SK-N-SH (cell line): ENCODE data around the gene ATP5MG. TPM values are rescaled to one million over a fixed set of nuclear protein-coding genes. Genes with fewer than 3 reads are reported as not detected.

Experiments
- CTCF ChIA-PET: fragments of 300-600, 350-600 bp; formaldehyde crosslinking; extraction: SDS; loops from one replicate; lab custom pipeline; 2021; lab: Yijun Ruan, JAX
- POLR2A ChIA-PET: fragments of 350-600 bp; sonication (Branson Sonifier 250); formaldehyde crosslinking; extraction: SDS; loops from one replicate; lab custom pipeline; 2020; ENCODE audit warnings: antibody characterized with exemption, inconsistent platforms; lab: Yijun Ruan, JAX
- DNase-seq: peaks from one replicate; pipeline ENCODE4 v3.0.0; 2012
- H2AFZ ChIP-seq: fragments of 200-600 bp; sonication (generic); 2 replicates; pipeline ENCODE4 v1.8.1; 2016; ENCODE audit warnings: antibody characterized with exemption, mild to moderate bottlenecking, low read depth
- H3F3A ChIP-seq: fragments of 200-600 bp; sonication (generic); replicated peaks from 2 replicates; pipeline ENCODE3; 2016; ENCODE audit warnings: antibody characterized with exemption, mild to moderate bottlenecking; ENCODE audit not compliant: insufficient read depth
- H3K27ac ChIP-seq, 2 experiments: fragments of 200-500 bp in 1 of 2; fragments of 200-600 bp in 1 of 2; sonication (Bioruptor generic) in 1 of 2; sonication (generic), shearing (Covaris generic) in 1 of 2; 2 replicates each; pipeline versions ENCODE4 v1.5.1 to v1.6.1; 2014 to 2016; ENCODE audit warnings: low read depth in 2 of 2, inconsistent platforms in 1 of 2, low read length in 1 of 2, mild to moderate bottlenecking in 1 of 2, mixed read lengths in 1 of 2
- H3K27me3 ChIP-seq: fragments of 200-600 bp; sonication (generic), shearing (Covaris generic); 2 replicates; pipeline ENCODE4 v1.6.1; 2016; ENCODE audit warnings: mixed run types; ENCODE audit not compliant: insufficient read depth
- H3K36me3 ChIP-seq, 2 experiments: fragments of 200-500 bp in 1 of 2; fragments of 200-600 bp in 1 of 2; sonication (Bioruptor generic) in 1 of 2; sonication (generic) in 1 of 2; replicated peaks in 1 of 2; 2 replicates each; pipeline versions ENCODE3 to v1.5.1; 2014 to 2016; ENCODE audit warnings: low read length in 1 of 2, mild to moderate bottlenecking in 1 of 2; ENCODE audit not compliant: insufficient read depth in 2 of 2, control insufficient read depth in 1 of 2
- H3K4me1 ChIP-seq, 2 experiments: fragments of 200-500 bp in 1 of 2; fragments of 200-600 bp in 1 of 2; sonication (Bioruptor generic) in 1 of 2; sonication (generic), shearing (Covaris generic) in 1 of 2; 2 replicates each; pipeline versions ENCODE4 v1.5.1 to v1.6.1; 2014 to 2016; ENCODE audit warnings: low read depth in 1 of 2, low read length in 1 of 2, mixed run types in 1 of 2; ENCODE audit not compliant: insufficient read depth in 2 of 2, control insufficient read depth in 1 of 2
- H3K4me2 ChIP-seq: fragments of 200-600 bp; sonication (generic), shearing (Covaris generic); 2 replicates; pipeline ENCODE4 v1.6.1; 2017; ENCODE audit warnings: mixed run types
- H3K4me3 ChIP-seq, 2 experiments: fragments of 200-500 bp in 1 of 2; fragments of 200-600 bp in 1 of 2; sonication (Bioruptor generic) in 1 of 2; sonication (generic), shearing (Covaris generic) in 1 of 2; 2 replicates each; pipeline versions ENCODE4 v1.5.1 to v1.8.1; 2014 to 2016; ENCODE audit warnings: low read depth in 2 of 2, inconsistent platforms in 1 of 2, low read length in 1 of 2, mild to moderate bottlenecking in 1 of 2, mixed read lengths in 1 of 2, moderate library complexity in 1 of 2
- H3K79me2 ChIP-seq: fragments of 200-600 bp; sonication (generic); 2 replicates; pipeline ENCODE4 v1.8.1; 2017; ENCODE audit warnings: mild to moderate bottlenecking; ENCODE audit not compliant: insufficient read depth
- H3K9ac ChIP-seq: fragments of 200-600 bp; sonication (generic); 2 replicates; pipeline ENCODE4 v1.6.1; 2017; ENCODE audit warnings: mixed run types
- H3K9me2 ChIP-seq: fragments of 200-600 bp; sonication (generic); 2 replicates; pipeline ENCODE4 v1.6.1; 2017; ENCODE audit warnings: mixed run types
- H3K9me3 ChIP-seq: fragments of 200-600 bp; sonication (generic); 2 replicates; pipeline ENCODE4 v1.6.1; 2017; ENCODE audit warnings: mixed run types, mild to moderate bottlenecking, moderate library complexity
- H4K20me1 ChIP-seq: fragments of 200-600 bp; sonication (generic); 2 replicates; pipeline ENCODE4 v1.6.1; 2017; ENCODE audit warnings: mild to moderate bottlenecking, mixed run types; ENCODE audit not compliant: insufficient read depth
- CHD2 ChIP-seq: fragments of 150-350 bp; IDR thresholded peaks from 2 replicates; pipeline ENCODE4 v1.6.1; 2018; ENCODE audit warnings: low read length; ENCODE audit not compliant: partially characterized antibody
- CTCF ChIP-seq: fragments of 200-600 bp; sonication (generic); IDR thresholded peaks from 2 replicates; pipeline ENCODE4 v1.6.1; 2017; ENCODE audit warnings: antibody characterized with exemption, mild to moderate bottlenecking, moderate library complexity
- ELF1 ChIP-seq: IDR thresholded peaks from 2 replicates; pipeline ENCODE4 v1.4.0; 2012
- EP300 ChIP-seq, 2 experiments: IDR thresholded peaks; 2 replicates each; pipeline versions ENCODE4 v1.4.0 to v1.6.1; 2012; ENCODE audit warnings: borderline replicate concordance in 1 of 2, low read depth in 1 of 2, low read length in 1 of 2
- EZH2phosphoT487 ChIP-seq: fragments of 200-600 bp; sonication (generic); IDR thresholded peaks from 2 replicates; pipeline ENCODE4 v1.6.1; 2017; ENCODE audit warnings: low read depth, mixed run types, mild to moderate bottlenecking, antibody characterized with exemption, moderate library complexity, borderline replicate concordance
- FOSL2 ChIP-seq: IDR thresholded peaks from 2 replicates; pipeline ENCODE4 v1.4.0; 2012; ENCODE audit warnings: low read depth, mild to moderate bottlenecking, moderate library complexity, borderline replicate concordance
- FOXM1 ChIP-seq: IDR thresholded peaks from 2 replicates; pipeline ENCODE4 v1.4.0; 2012; ENCODE audit warnings: low read depth, mild to moderate bottlenecking
- GATA2 ChIP-seq: sonication (generic); formaldehyde crosslinking; IDR thresholded peaks from 2 replicates; pipeline ENCODE4 v1.5.0; 2020; ENCODE audit warnings: mild to moderate bottlenecking, missing genetic modification reagents
- IRF3 ChIP-seq: fragments of 150-350 bp; IDR thresholded peaks from 2 replicates; pipeline ENCODE4 v1.6.1; 2016; ENCODE audit warnings: mild to moderate bottlenecking, low read depth, low read length
- MXI1 ChIP-seq: IDR thresholded peaks from 2 replicates; pipeline ENCODE4 v1.6.1; 2012; ENCODE audit warnings: mild to moderate bottlenecking, low read depth, low read length, improper control_type of control experiment
- NRF1 ChIP-seq: IDR thresholded peaks from 2 replicates; pipeline ENCODE4 v1.6.1; 2012; ENCODE audit warnings: low read depth, mild to moderate bottlenecking, low read length
- PBX3 ChIP-seq: IDR thresholded peaks from 2 replicates; pipeline ENCODE4; 2012
- REST ChIP-seq: IDR thresholded peaks from 2 replicates; pipeline ENCODE4 v1.6.1; 2012; ENCODE audit warnings: mild to moderate bottlenecking, low read depth, low read length, moderate library complexity
- SIN3A ChIP-seq: IDR thresholded peaks from 2 replicates; pipeline ENCODE4 v1.6.1; 2012; ENCODE audit warnings: low read depth, mild to moderate bottlenecking, low read length, moderate library complexity, borderline replicate concordance
- TAF1 ChIP-seq: IDR thresholded peaks from 2 replicates; pipeline ENCODE4 v1.6.1; 2012; ENCODE audit warnings: low read depth, mild to moderate bottlenecking, low read length, moderate library complexity, borderline replicate concordance
- USF2 ChIP-seq: fragments of 150-350 bp; IDR thresholded peaks from 2 replicates; pipeline ENCODE4 v1.6.1; 2017; ENCODE audit warnings: antibody characterized with exemption, low read length, low read depth, borderline replicate concordance
- WGBS: methylation state at CpG from one replicate; pipeline ENCODE4 v1.1.6; 2017; ENCODE audit warnings: low lambda C conversion rate; 5-methylcytosine and 5-hydroxymethylcytosine counted together
- polyA plus RNA-seq, 3 experiments: library from polyadenylated mRNA; depleted of rRNA; stranded (reverse); fragments of >200 nt; gene quantifications; 2 replicates each; pipeline ENCODE4 v1.2.3, GENCODE V29; 2012

ATP5MG gene
- polyA plus RNA-seq, 1 of the 3 experiments (the other 2 are of a cell fraction) = 140 TPM

GRCh38 chr11:118406599-118407166, 5.3 kb downstream of the ATP5MG start:
- no peak overlapping the region for H2AFZ ChIP-seq
- no peaks in the 10 kb centered on the region for H3K27me3 ChIP-seq
- no peak overlapping the region for H3K27ac ChIP-seq
- peaks cover 78% of the 10 kb centered on the region for H3K79me2 ChIP-seq
- H3K4me2 ChIP-seq = no peak overlapping the region
- CTCF ChIA-PET = interaction anchor here (1.7 kb wide), 1 partner anchor 8 kb away, joined by 7 read pairs; no protein-coding TSS in a partner anchor
- POLR2A ChIA-PET = no interaction called here
- H4K20me1 ChIP-seq = peaks cover 38% of the 10 kb centered on the region; the same call in 1 of the 2 replicates
- no peak for DNase-seq
- peaks cover 7% of the 10 kb centered on the region for H3F3A ChIP-seq
- H3K9me3 ChIP-seq = no peaks in the 10 kb centered on the region
- 93% methylated on average over 7 of the region's 7 CpGs for WGBS
- H3K9me2 ChIP-seq = no peaks in the 10 kb centered on the region
- peaks cover 4 to 14% of the 10 kb centered on the region in 2 experiments; a peak in 2 of 4 replicates for H3K4me1 ChIP-seq
- peaks cover 51% of the 10 kb centered on the region in 2 experiments for H3K36me3 ChIP-seq
- H3K9ac ChIP-seq = no peak overlapping the region
- H3K4me3 ChIP-seq = no peak overlapping the region
- no peak for TF ChIP-seq MXI1
- no peak for TF ChIP-seq SIN3A
- TF ChIP-seq ELF1 = no peak

GRCh38 chr11:118410055-118410745, 8.8 kb downstream of the ATP5MG start:
- Histone ChIP-seq H4K20me1 (peaks cover 15% of the 10 kb centered on the region; the same call in 1 of the 2 replicates), H3K9ac (no peak overlapping the region), H3K79me2 (peaks cover 43% of the 10 kb centered on the region), H3K36me3 (peaks cover 37 to 52% of the 10 kb centered on the region in 2 experiments), H3K4me1 (peaks cover 2 to 3% of the 10 kb centered on the region in 2 experiments; a peak in 2 of 4 replicates), H2AFZ (no peak overlapping the region), H3F3A (peaks cover 7% of the 10 kb centered on the region), H3K27ac (no peak overlapping the region), H3K9me2 (no peaks in the 10 kb centered on the region), H3K4me3 (no peak overlapping the region), H3K9me3 (no peaks in the 10 kb centered on the region), H3K4me2 (no peak overlapping the region), H3K27me3 (no peaks in the 10 kb centered on the region)
- POLR2A ChIA-PET = no interaction called here
- DNase-seq = no peak
- WGBS = 87% methylated on average over 7 of the region's 7 CpGs
- CTCF ChIA-PET = no interaction called here
- TF ChIP-seq GATA2 (CRISPR knock-in tag) (no peak), IRF3 (no peak), FOSL2 (no peak), EZH2phosphoT487 (no peak), ELF1 (no peak), CTCF (no peak), REST (no peak), CHD2 (no peak), MXI1 (no peak), FOXM1 (no peak), USF2 (no peak), TAF1 (no peak), NRF1 (no peak), PBX3 (no peak), EP300 (IDR thresholded peaks at IDR 0.05; ENCODE audit: borderline replicate concordance in 1 of 2, low read depth in 1 of 2, low read length in 1 of 2) (no peak)
